Lung (tissue), 12 donors: ENCODE measurements around the gene EXOC2. TPM values are rescaled to one million over a fixed set of nuclear protein-coding genes. Genes with fewer than 3 reads are reported as not detected.

Experiments used
- ATAC-seq: fragments of 200-7000 bp; cut with Tn5 transposase; one replicate; pipeline ENCODE4 v1.9.1; 2020; ENCODE audit warnings: moderate number of reproducible peaks; ENCODE audit not compliant: insufficient read depth, low FRiP score
- DNase-seq, 3 donors: peaks; one replicate each; pipeline ENCODE4 v3.0.0-alpha.2; 2013 to 2017
- H3K27ac ChIP-seq, 2 donors: one replicate each; pipeline ENCODE4 v1.5.1; 2013; ENCODE audit warnings: mild to moderate bottlenecking in 2 of 2, moderate library complexity in 2 of 2, control low read depth in 1 of 2, inconsistent platforms in 1 of 2, low read depth in 1 of 2, low read length in 1 of 2
- H3K27me3 ChIP-seq, 3 donors: one replicate each; pipeline ENCODE4 v1.5.1; 2013; ENCODE audit warnings: low read length in 2 of 3; ENCODE audit not compliant: control insufficient read depth in 3 of 3, insufficient read depth in 3 of 3
- H3K36me3 ChIP-seq, 4 donors: one replicate each; pipeline ENCODE4 v1.5.1; 2013; ENCODE audit warnings: low read length in 4 of 4, mild to moderate bottlenecking in 1 of 4, moderate library complexity in 1 of 4; ENCODE audit not compliant: control insufficient read depth in 4 of 4, insufficient read depth in 4 of 4
- H3K4me1 ChIP-seq, 5 donors: one replicate each; pipeline ENCODE4 v1.5.1; 2013; ENCODE audit warnings: low read length in 5 of 5, mild to moderate bottlenecking in 2 of 5, moderate library complexity in 1 of 5; ENCODE audit not compliant: control insufficient read depth in 5 of 5, insufficient read depth in 5 of 5
- H3K4me3 ChIP-seq: one replicate; pipeline ENCODE4 v1.5.1; 2013; ENCODE audit warnings: mild to moderate bottlenecking, control low read depth, moderate library complexity
- H3K9ac ChIP-seq, 2 donors: one replicate each; pipeline ENCODE4 v1.5.1; 2013; ENCODE audit warnings: low read length in 2 of 2, control low read depth in 1 of 2; ENCODE audit not compliant: insufficient read depth in 1 of 2
- H3K9me3 ChIP-seq, 4 donors: one replicate each; pipeline ENCODE4 v1.5.1; 2013; ENCODE audit warnings: low read length in 3 of 4, mild to moderate bottlenecking in 1 of 4, moderate library complexity in 1 of 4; ENCODE audit not compliant: control insufficient read depth in 4 of 4, insufficient read depth in 3 of 4
- CTCF ChIP-seq: IDR thresholded peaks from 2 replicates; pipeline ENCODE4 v1.5.1; 2012; ENCODE audit warnings: mild to moderate bottlenecking; ENCODE audit errors: control extremely low read depth, extremely low read depth
- WGBS, 2 donors: extraction: QIAGEN DNeasy Blood & Tissue Kit; methylation state at CpG; one replicate each; pipeline ENCODE4 v1.1.7; 2013; 5-methylcytosine and 5-hydroxymethylcytosine counted together
- polyA plus RNA-seq, 2 donors: library from polyadenylated mRNA; stranded (reverse); fragments of 200-250 nt; gene quantifications; one replicate each; pipeline ENCODE4 v1.2.1, GENCODE V29; 2013
- total RNA-seq, 2 donors: library from RNA; depleted of rRNA in 1 of 2; stranded (reverse); fragments of >200 nt in 1 of 2; gene quantifications; one replicate each; pipeline ENCODE4 v1.2.1, GENCODE V29; 2014 to 2021
- donor health status: control.
- donor health status: control.
- donor health status: Bipolar disorder and iron deficiency.
- donor health status: healthy.
- donor health status: DM: yes; HTN: yes; CAD: no.

EXOC2 gene
- total and polyA plus RNA-seq, 4 donors: 6.3 to 33.0 (median 12.8) TPM

- Histone ChIP-seq H3K36me3 (peaks cover 0 to 5% (median 0%) of the 10 kb centered on the region in 4 donors), H3K9me3 (no peaks in the 10 kb centered on the region), H3K4me3 (no peak overlapping the region), H3K9ac (no peak overlapping the region), H3K27ac (no peak overlapping the region), H3K4me1 (peaks cover 0 to 3% (median 0%) of the 10 kb centered on the region in 5 donors), H3K27me3 (no peaks in the 10 kb centered on the region)
- 93 to 95% methylated on average over 9 of the region's 9 CpGs for WGBS, 2 donors
- no peak for ATAC-seq
- DNase-seq: no peak
- TF ChIP-seq CTCF: no peak
Observed at GRCh38 chr6:508006-508405, 184.9 kb downstream of the EXOC2 start.

- no peak for ATAC-seq
- WGBS, 2 donors: 76 to 84% methylated on average over 1 of the region's 1 CpG
Observed at GRCh38 chr6:506920-507622, 185.9 kb downstream of the EXOC2 start.

GRCh38 chr6:506508-506907, 186.4 kb downstream of the EXOC2 start:
- H3K36me3 ChIP-seq: peaks cover 0 to 2% (median 0%) of the 10 kb centered on the region in 4 donors
- 69 to 73% methylated on average over 4 of the region's 4 CpGs for WGBS, 2 donors
- ATAC-seq (no peak), DNase-seq (no peak)
- no peak overlapping the region for H3K4me3 ChIP-seq
- H3K27ac ChIP-seq: no peak overlapping the region
- no peak overlapping the region for H3K9ac ChIP-seq
- TF ChIP-seq CTCF: no peak
- peaks cover 0 to 5% (median 0%) of the 10 kb centered on the region in 5 donors for H3K4me1 ChIP-seq
- H3K9me3 ChIP-seq: no peaks in the 10 kb centered on the region
- no peaks in the 10 kb centered on the region for H3K27me3 ChIP-seq

More at GRCh38 chr6:506920-507622, 185.9 kb downstream of the EXOC2 start:
- Histone ChIP-seq H3K4me3 (no peak overlapping the region), H3K27ac (no peak overlapping the region), H3K4me1 (peaks cover 0 to 3% (median 0%) of the 10 kb centered on the region in 5 donors), H3K9ac (no peak overlapping the region), H3K36me3 (peaks cover 0 to 5% (median 0%) of the 10 kb centered on the region in 4 donors), H3K27me3 (no peaks in the 10 kb centered on the region), H3K9me3 (no peaks in the 10 kb centered on the region)
- no peak for TF ChIP-seq CTCF
- no peak for DNase-seq
